Amniotic stem cell (primary cell): Measurements from ENCODE around the gene GABRG3.

Source experiments
- DNase-seq: peaks from one replicate; lab custom pipeline; 2025; lab: John Stamatoyannopoulos, UW

The GABRG3 gene

GRCh38 chr15:27466758-27467157, 495.8 kb downstream of the GABRG3 start:
- no peak for DNase-seq

- DNase-seq, result no peak
These were observed 497.2 kb downstream of the GABRG3 start for GRCh38 chr15:27468151-27468591.

GRCh38 chr15:27473845-27474244, 502.9 kb downstream of the GABRG3 start:
- no peak for DNase-seq

DNA sequence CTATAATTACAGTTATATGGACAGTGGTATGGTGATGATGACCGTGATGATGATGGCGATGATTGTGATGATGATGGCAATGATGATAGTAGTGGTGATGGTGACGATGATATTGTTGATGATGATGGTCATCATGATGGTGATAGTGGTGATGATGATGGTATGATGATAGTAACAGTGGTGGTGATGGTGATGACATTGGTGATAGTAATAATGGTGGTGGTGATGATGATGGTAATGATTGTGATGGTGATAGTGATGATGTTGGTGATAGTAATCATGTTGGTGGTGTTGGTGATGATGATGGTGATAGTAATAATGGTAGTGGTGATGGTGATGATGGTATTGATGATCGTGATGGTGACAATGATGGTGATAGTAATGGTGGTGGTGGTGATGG, 504.4 kb downstream of the GABRG3 start:
- DNase-seq, result no peak

DNA sequence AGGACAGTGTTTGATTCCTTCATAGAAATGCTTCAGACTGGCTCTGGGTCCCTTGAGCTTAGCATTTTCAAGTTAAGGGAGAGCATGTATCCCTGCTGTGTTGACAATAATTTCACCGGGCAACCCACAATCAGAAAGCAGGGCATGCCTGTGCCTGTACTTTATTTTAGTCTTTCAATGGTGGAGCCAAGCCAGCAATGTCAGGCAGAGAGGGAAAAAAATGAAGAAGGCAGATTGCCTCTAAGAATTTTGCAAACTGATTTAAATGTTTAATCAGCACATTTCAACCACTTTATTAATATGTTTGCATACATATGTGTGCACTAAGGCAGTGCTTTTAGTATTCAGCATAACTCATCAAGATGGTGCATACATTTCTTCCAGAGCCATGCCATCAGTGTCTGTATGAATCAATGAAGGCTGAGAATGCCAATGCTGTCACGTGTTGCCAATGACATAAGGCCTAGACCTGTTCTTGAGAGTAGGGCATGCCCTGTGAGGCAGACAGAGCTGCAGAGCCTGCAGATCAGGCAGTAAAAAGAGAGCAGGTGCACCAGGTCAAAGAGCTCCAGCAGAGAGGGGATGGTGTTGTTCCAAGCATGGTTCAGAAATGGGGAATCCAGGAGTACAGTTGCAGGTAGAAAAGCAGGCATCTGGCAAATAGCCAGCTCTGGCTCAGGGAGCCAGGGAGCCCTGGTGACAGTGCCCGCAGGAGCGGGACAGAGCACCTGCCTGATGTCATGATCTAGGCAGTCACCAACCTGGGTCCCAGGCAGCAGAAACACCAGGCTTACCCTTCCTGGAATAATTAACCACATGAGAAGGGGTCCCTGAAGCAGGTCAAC, 508.5 kb downstream of the GABRG3 start:
- DNase-seq, result no peak

DNA sequence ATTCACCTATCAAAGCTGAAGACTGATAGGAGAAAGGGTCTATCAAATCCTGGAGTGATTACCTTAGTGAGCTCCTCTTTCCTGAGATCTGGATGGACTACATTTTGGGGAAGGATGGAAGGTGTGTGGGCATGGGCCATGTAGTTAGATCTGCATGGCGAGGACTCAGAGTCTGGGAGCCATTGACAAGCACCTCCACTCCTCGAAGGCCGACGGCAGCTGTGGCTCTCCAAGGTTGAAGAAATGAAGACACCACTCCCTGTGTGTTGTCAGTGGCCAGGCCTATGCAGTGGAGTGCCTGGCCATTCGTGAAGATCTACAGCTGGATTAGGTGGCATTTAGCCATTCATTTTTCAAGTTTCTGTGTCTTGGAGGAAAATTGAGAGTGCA, 509.2 kb downstream of the GABRG3 start:
- DNase-seq, result no peak

DNA sequence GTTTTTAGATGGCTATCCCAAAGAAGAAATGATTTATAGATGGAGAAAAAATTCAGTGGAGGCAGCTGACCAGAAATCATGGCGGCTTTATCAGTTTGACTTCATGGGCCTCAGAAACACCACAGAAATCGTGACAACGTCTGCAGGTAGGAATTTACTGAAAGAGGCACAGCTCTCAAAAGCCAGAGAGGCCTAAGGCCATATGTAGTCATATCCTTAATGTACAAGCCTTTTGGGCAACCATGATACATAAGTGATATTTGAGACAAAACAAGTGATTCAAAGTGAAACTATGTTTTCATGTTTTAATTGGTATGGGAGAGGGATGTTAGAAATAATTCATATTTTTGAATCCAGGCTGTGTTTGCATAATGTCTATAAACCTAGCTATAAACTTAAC, 509.7 kb downstream of the GABRG3 start:
- DNase-seq, result no peak

- no peak for DNase-seq
These were observed 510.8 kb downstream of the GABRG3 start for GRCh38 chr15:27481768-27482167.

DNA sequence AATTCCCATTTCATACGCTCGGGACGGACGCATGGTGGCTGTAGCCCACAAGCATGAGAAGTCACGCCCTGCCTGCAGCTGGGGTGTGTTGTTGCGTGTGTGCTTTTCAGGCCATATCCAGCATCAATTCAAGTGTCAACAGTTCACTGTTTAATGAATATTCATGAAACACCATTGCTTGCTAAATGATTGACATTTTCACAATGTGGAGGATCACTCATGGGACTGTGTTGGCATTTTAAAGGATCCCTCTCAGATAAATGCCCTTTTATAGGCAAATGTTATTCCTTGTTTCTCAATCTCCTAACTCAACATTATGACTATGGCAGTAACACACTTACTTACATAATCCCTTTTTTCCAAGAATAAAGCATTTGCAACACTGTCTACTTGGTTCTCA, 511.3 kb downstream of the GABRG3 start:
- no peak for DNase-seq

GRCh38 chr15:27483124-27483523, 512.1 kb downstream of the GABRG3 start:
- DNase-seq, result no peak

- no peak for DNase-seq
These were observed 514.3 kb downstream of the GABRG3 start for GRCh38 chr15:27485265-27485664.

DNA sequence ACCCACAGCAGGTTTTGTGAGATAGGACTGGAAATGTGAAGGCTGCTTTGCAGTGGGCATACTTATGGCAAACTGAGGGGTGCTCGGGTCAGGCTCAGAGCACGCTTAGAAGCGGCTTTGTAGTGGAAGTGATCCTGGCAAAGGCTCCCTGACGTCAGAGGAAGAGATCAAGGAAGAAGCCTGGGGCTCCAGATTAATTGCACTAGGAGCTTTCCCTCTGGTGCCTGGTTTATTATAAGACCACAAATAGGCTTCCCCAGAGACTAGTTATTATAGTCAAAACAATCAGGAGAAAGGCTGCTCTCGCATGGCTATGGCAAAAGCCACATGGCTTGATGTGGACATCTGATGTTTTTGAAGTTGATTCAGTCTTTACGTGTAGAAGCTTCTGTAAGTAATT, 515.1 kb downstream of the GABRG3 start:
- no peak for DNase-seq

GRCh38 chr15:27486683-27487647, 516.0 kb downstream of the GABRG3 start:
- no peak for DNase-seq

- no peak for DNase-seq
These were observed 516.9 kb downstream of the GABRG3 start for GRCh38 chr15:27487846-27488245.

DNA sequence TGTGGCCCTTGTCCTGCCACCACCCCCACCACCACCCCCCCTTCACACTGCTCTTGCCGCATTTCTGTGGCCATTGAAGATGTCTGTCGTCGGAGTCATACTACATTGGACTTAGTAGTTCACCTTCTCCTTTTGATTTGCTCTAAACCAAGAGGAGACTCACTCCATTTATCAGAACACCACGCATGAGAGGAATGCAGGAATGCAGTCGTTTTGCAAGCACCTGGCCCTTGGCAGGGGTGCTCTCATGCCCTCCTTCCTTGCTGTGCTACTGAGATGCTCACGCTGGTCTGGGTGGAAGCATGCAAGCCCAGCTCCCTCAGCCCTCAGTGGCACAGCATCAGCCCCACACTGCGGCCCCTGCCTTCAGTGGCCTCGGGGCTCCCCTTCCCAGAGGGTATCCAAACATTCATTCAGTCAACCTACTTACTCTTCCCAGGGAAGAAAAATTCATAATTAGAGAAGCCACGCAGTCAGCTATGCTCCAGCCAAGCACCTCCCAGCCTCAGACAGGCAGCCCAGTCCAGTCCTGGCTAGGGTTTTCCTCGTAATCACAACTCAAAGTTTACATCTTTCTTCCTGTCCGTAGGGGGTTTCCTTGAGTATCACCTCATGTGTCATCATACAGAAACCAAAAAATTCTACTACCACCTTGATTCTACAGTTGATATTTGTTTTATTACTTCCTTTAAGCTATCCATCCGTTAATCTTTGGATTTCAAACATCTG, 520.0 kb downstream of the GABRG3 start:
- no peak for DNase-seq

DNA sequence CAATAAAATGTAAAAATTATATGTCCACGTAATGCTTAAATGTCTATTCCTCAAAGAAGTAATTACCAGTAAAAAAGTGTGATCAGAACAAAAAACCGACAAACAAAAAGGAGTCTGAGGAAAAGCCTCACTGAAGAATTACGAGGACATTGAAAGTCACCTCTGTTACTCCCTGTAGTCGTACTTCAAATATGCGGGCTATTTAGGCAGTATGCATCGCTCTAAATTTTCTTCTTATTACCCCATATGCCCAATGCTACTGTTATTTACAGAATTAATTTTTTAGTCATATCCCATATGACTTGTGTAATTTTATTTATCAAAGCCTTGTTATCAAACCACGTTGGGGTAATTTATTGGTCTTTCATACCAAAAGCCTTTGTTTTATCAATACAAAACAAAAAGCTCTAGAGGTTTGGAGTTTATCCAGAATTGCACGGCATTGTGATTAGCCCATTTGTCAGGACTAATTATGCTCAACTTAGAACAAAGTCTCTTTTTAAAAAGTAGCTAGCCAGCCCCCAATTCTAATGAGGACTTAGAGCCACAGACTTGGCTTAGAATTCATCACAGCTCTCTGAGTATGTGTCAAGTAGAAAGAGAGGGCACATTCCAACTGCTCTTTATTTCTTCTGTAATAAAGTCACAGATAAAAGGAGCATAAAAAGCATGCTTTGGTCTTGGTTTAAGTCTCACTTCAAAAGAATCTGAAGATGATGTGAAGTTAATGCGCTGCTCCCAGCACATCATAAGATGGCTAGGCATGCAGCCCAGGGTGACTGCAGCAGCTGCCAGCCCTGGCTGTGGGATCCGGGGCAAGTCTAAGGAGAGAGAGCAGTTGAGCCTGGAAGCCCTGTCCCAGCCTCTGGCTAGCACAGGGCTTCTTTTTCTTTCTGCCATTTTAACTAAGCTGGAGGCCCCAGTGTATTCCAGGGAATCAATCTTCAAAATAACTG, 521.0 kb downstream of the GABRG3 start:
- DNase-seq, result no peak

GRCh38 chr15:27495963-27496459, 525.0 kb downstream of the GABRG3 start:
- no peak for DNase-seq

DNA sequence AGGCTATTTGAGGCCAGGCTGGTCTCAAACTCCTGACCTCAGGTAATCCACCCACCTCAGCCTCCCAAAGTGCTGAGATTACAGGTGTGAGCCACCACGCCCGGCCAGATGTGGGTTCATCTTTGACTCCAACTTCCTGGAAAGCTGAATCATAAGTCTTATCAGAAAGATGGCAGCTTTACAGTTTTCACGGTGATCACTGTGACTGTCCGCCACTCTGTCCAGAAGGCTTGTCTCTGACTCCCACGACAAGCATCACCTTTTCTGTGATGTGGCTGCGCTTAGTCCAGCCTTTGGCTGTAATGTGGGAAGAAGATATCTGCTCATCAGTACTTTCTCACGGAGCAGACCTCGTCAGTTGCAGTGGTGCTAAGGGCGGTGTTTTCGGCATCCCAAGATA, 527.7 kb downstream of the GABRG3 start:
- no peak for DNase-seq

DNA sequence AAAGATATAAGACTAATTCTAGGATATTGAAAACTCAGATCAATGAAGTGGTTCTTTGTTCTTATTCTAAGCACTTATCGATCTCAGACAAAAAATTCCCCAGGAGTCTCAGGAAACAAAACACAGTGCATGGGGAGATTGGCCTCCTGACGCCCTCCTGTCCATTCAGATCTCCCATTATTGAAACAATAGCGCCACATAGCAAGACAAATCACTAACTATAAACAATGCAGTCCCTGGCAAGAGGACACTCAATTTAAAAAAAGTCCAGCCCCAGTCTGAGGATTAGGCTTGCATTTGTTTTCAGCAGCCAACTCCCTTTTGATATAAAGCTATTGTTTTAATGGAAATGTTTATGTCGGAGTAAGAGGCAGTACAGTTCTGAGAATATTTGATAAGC, 528.2 kb downstream of the GABRG3 start:
- no peak for DNase-seq

GRCh38 chr15:27499719-27500118, 528.7 kb downstream of the GABRG3 start:
- DNase-seq, result no peak

- no peak for DNase-seq
These were observed 529.2 kb downstream of the GABRG3 start for GRCh38 chr15:27500206-27500605.
